ENCODE results near the gene TECPR2.

GRCh38 chr14:102345232-102345631 lies 17.5 kb upstream of the TECPR2 start:
- TF ChIP-seq CTCF (optimal IDR thresholded peaks at IDR 0.05 in 1 of 3, IDR thresholded peaks at IDR 0.05 in 1 of 3, conservative IDR thresholded peaks at IDR 0.05 in 1 of 3; ENCODE audit: extremely low read depth in 1 of 3, insufficient read depth in 2 of 3, low read length in 3 of 3): no peak
- no peak for TF ChIP-seq EZH2 (IDR thresholded peaks at IDR 0.05; ENCODE audit: low read length)
